Esophagus squamous epithelium (tissue), 5 donors: Measurements from ENCODE around the gene NR3C2. TPM values are rescaled to one million over a fixed set of nuclear protein-coding genes. Genes with fewer than 3 reads are reported as not detected.
"Not testable (repeated sequence)": the region's sequence is repeated elsewhere in the genome, so short reads cannot be mapped to it uniquely, and the experiment has no call there.

ENCODE experiments used
- DNase-seq: peaks from one replicate; lab custom pipeline; 2025; lab: John Stamatoyannopoulos, UW
- H3K27ac ChIP-seq, 4 donors: fragments of 200-600 bp; sonication (generic); one replicate each; pipeline ENCODE4 v1.5.1; 2016 to 2019; ENCODE audit warnings: mild to moderate bottlenecking in 1 of 4
- H3K27me3 ChIP-seq, 4 donors: fragments of 200-600 bp; sonication (generic); 1 replicate in 3 of 4; 2 replicates in 1 of 4; pipeline versions ENCODE4 v1.5.1 to v1.6.0; 2017 to 2021; ENCODE audit warnings: antibody characterized with exemption in 1 of 4
- H3K36me3 ChIP-seq, 3 donors: fragments of 200-600 bp; sonication (generic); one replicate each; pipeline ENCODE4 v1.5.1; 2016 to 2019
- H3K4me1 ChIP-seq, 3 donors: fragments of 200-600 bp; sonication (generic); one replicate each; pipeline ENCODE4 v1.5.1; 2017 to 2019
- H3K4me3 ChIP-seq, 4 donors: fragments of 200-600 bp; sonication (generic); 1 replicate in 3 of 4; 2 replicates in 1 of 4; pipeline ENCODE4 v1.5.1; 2016 to 2019; ENCODE audit warnings: mild to moderate bottlenecking in 2 of 4, moderate library complexity in 1 of 4
- H3K9me3 ChIP-seq, 3 donors: fragments of 200-600 bp; sonication (generic); one replicate each; pipeline ENCODE4 v1.5.1; 2016 to 2019
- POLR2A ChIP-seq, 4 donors: fragments of 450-650 bp; IDR thresholded peaks; one replicate each; pipeline ENCODE4 v1.6.1; 2017; ENCODE audit warnings: antibody characterized with exemption in 4 of 4, mild to moderate bottlenecking in 4 of 4, moderate library complexity in 3 of 4
- WGBS, 2 donors: methylation state at CpG; one replicate each; pipeline ENCODE4 v1.1.5; 2018; 5-methylcytosine and 5-hydroxymethylcytosine counted together
- intact Hi-C: fragments of 100-400 bp; cut with DNase I; formaldehyde crosslinking; loops from one replicate; pipeline ENCODE4 v1.15.0; 2022
- total RNA-seq, 4 donors: library from RNA; depleted of rRNA; stranded (reverse); fragments of >200 nt; gene quantifications; one replicate each; pipeline ENCODE4 v1.1.0, GENCODE V29; 2016
- TF ChIP-seq, protein P1 (sequence below), 6 experiments: fragments of 450-650 bp in 4 of 6; fragments of 200-600 bp in 2 of 6; sonication (generic) in 2 of 6; IDR thresholded peaks; one replicate each; pipeline ENCODE4 v1.5.1; 2016 to 2019; ENCODE audit warnings: antibody characterized with exemption in 6 of 6, mild to moderate bottlenecking in 4 of 6, moderate library complexity in 4 of 6
- donor health status: DM: yes; HTN: yes; CAD: no.

Gene NR3C2
- total RNA-seq, 4 donors from 2014 or later, result 1.2 to 5.3 (median 2.3) TPM

DNA sequence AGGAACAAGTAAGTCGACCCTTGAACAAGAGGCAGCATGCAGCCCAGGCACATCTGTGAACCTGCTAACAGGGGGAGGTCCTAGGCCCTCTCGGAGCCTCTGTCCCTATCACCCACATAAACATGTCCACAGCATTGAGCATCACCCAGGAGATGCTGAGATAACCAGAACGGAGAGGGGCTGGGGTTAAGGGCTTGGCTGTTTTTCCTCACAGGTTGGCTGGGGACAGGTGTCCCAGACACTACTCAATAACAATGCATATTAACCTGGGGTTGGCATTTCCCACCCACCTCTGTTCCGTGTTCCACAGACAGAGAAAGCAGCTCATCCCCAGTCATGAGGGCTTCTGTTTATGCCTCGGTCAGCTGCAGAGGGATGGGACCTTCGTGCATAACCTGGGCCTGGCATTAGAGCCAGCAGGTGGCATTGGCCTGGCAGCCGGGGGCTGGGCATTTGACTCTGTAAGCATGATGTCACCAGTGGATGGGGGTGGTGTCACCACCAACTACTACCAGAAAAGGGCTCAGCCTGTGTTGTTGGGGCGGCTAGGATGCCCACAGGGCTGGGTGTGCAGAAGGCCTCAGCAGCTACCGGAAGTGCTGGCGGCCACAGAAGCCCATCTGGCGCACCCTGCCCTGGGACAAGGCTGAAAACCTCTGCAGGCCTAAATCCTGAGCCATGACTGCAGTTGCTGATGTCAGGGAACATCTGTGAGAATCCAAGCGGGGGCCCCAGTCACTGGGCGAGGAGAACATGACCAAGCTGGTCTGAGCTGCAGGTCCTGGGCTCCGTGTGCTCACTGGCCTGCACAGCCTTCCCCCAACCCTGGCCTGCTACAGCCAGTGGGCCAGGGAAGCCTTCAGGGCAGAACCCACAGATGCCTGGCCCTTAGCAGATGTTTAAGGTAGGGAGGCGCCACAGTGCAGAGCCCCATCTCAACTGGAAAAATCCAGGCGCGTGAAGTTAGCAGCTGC lies 351.4 kb downstream of the NR3C2 start:
- WGBS, 2 donors, result 84 to 85% methylated on average over 3 to 12 of the region's 17 CpGs
- intact Hi-C loops, result no loop called here

DNA sequence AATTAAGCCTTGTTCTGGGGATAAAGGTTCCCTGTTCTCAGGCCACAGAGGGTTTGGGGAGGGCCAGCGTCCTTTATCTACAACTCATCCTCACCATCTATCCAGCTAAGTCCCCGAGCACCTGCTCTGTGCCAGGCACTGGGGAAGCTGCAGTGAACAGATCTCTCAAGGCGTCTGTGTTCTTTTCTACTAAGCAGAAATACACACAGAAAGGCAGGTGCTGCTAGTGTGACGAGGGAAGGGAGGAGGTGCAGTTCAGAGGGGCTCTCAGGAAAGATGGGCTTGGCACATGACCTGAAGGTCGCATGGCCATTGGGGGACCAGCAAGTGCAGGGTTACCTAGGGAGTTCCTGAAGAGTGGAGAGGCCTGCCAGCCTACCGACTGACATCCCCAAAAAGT lies 352.2 kb downstream of the NR3C2 start:
- Histone ChIP-seq H3K4me3 (no peak overlapping the region), H3K4me1 (no peaks in the 10 kb centered on the region), H3K27me3 (no peaks in the 10 kb centered on the region), H3K36me3 (no peaks in the 10 kb centered on the region), H3K9me3 (no peaks in the 10 kb centered on the region), H3K27ac (no peak overlapping the region)
- WGBS, 2 donors, result 91 to 93% methylated on average over 6 of the region's 6 CpGs
- TF ChIP-seq, protein P1, sequence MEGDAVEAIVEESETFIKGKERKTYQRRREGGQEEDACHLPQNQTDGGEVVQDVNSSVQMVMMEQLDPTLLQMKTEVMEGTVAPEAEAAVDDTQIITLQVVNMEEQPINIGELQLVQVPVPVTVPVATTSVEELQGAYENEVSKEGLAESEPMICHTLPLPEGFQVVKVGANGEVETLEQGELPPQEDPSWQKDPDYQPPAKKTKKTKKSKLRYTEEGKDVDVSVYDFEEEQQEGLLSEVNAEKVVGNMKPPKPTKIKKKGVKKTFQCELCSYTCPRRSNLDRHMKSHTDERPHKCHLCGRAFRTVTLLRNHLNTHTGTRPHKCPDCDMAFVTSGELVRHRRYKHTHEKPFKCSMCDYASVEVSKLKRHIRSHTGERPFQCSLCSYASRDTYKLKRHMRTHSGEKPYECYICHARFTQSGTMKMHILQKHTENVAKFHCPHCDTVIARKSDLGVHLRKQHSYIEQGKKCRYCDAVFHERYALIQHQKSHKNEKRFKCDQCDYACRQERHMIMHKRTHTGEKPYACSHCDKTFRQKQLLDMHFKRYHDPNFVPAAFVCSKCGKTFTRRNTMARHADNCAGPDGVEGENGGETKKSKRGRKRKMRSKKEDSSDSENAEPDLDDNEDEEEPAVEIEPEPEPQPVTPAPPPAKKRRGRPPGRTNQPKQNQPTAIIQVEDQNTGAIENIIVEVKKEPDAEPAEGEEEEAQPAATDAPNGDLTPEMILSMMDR (IDR thresholded peaks at IDR 0.05), result no peak
- TF ChIP-seq POLR2A (IDR thresholded peaks at IDR 0.05), result no peak
- intact Hi-C loops, result no loop called here
- no peak for DNase-seq

More for the DNA sequence above, 351.4 kb downstream of the NR3C2 start:
- Histone ChIP-seq H3K36me3 (no peaks in the 10 kb centered on the region), H3K4me3 (no peak overlapping the region), H3K27ac (no peak overlapping the region), H3K4me1 (no peaks in the 10 kb centered on the region), H3K9me3 (no peaks in the 10 kb centered on the region), H3K27me3 (no peaks in the 10 kb centered on the region)
- no peak for TF ChIP-seq POLR2A (IDR thresholded peaks at IDR 0.05)
- TF ChIP-seq, protein P1 (IDR thresholded peaks at IDR 0.05), result no peak
- DNase-seq, result no peak

GRCh38 chr4:148089624-148090023 lies 352.6 kb downstream of the NR3C2 start:
- Histone ChIP-seq H3K4me3 (no peak overlapping the region), H3K27ac (no peak overlapping the region), H3K36me3 (no peaks in the 10 kb centered on the region), H3K4me1 (no peaks in the 10 kb centered on the region), H3K9me3 (no peaks in the 10 kb centered on the region), H3K27me3 (no peaks in the 10 kb centered on the region)
- 83 to 90% methylated on average over 2 to 6 of the region's 6 CpGs for WGBS, 2 donors
- intact Hi-C loops, result no loop called here
- TF ChIP-seq, protein P1 (IDR thresholded peaks at IDR 0.05), result no peak
- TF ChIP-seq POLR2A (IDR thresholded peaks at IDR 0.05), result no peak
- DNase-seq, result no peak

- H3K4me1 ChIP-seq, H3K27me3 ChIP-seq, H3K4me3 ChIP-seq, H3K27ac ChIP-seq, DNase-seq, H3K9me3 ChIP-seq, intact Hi-C loops: not testable (repeated sequence)
- peaks cover 0 to 54% (median 0%) of the 10 kb centered on the region in 3 donors for H3K36me3 ChIP-seq
- WGBS, 2 donors, result 100% methylated on average over 1 to 2 of the region's 4 CpGs
Observed at GRCh38 chr4:148083073-148083472, 359.1 kb downstream of the NR3C2 start.

DNA sequence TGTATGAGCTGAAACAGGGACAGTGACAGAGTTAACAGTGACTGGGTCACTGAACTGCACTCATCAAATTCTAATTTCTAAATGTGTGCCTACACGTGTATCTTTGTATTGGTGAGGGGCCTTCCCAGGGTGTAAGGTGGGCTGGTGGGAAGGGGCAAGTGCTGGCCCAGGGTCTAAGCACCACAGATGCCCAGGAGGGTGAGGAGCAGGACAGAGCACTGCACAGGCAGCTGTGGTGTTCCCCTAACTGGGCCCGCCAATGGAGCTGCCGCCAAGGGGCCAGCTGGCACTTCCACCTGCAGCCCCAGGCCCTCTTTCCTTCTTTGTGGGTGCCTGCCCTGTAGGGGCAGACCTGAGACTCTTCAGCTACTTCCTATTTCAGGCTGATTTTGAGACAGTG lies 360.5 kb downstream of the NR3C2 start:
- no peaks in the 10 kb centered on the region for H3K9me3 ChIP-seq
- no peak overlapping the region for H3K27ac ChIP-seq
- no peaks in the 10 kb centered on the region for H3K27me3 ChIP-seq
- H3K36me3 ChIP-seq, result peaks cover 0 to 64% (median 0%) of the 10 kb centered on the region in 3 donors
- no peak for DNase-seq
- no peak overlapping the region for H3K4me3 ChIP-seq
- WGBS, 2 donors, result 97 to 100% methylated on average over 1 to 3 of the region's 3 CpGs
- intact Hi-C loops, result no loop called here
- TF ChIP-seq POLR2A (IDR thresholded peaks at IDR 0.05), result no peak
- TF ChIP-seq, protein P1 (IDR thresholded peaks at IDR 0.05), result no peak
- no peaks in the 10 kb centered on the region for H3K4me1 ChIP-seq
